Skeletal muscle tissue (tissue), 4 donors: ENCODE measurements around the gene TRIB2. TPM values are rescaled to one million over a fixed set of nuclear protein-coding genes. Genes with fewer than 3 reads are reported as not detected.

Experiments used
- H3K27ac ChIP-seq: one replicate; pipeline ENCODE4 v1.7.0; 2013; ENCODE audit warnings: mild to moderate bottlenecking, low read depth, low read length, inconsistent platforms
- H3K27me3 ChIP-seq, 3 donors: one replicate each; pipeline ENCODE4 v1.7.0; 2013; ENCODE audit warnings: low read length in 3 of 3; ENCODE audit not compliant: control insufficient read depth in 3 of 3, insufficient read depth in 3 of 3
- H3K36me3 ChIP-seq, 3 donors: one replicate each; pipeline ENCODE4 v1.7.0; 2013; ENCODE audit warnings: low read length in 3 of 3; ENCODE audit not compliant: control insufficient read depth in 3 of 3, insufficient read depth in 3 of 3
- H3K4me1 ChIP-seq, 3 donors: one replicate each; pipeline ENCODE4 v1.7.0; 2013; ENCODE audit warnings: low read length in 3 of 3, mild to moderate bottlenecking in 3 of 3; ENCODE audit not compliant: control insufficient read depth in 3 of 3, insufficient read depth in 3 of 3
- H3K4me3 ChIP-seq, 3 donors: one replicate each; pipeline ENCODE4 v1.7.0; 2013; ENCODE audit warnings: low read length in 3 of 3
- H3K9ac ChIP-seq, 3 donors: one replicate each; pipeline ENCODE4 v1.7.0; 2013; ENCODE audit warnings: low read length in 3 of 3, mild to moderate bottlenecking in 3 of 3, moderate library complexity in 2 of 3, low read depth in 1 of 3
- H3K9me3 ChIP-seq, 3 donors: one replicate each; pipeline ENCODE4 v1.7.0; 2013; ENCODE audit warnings: low read length in 3 of 3; ENCODE audit not compliant: control insufficient read depth in 3 of 3
- total RNA-seq: library from RNA; depleted of rRNA; stranded (reverse); fragments of >200 nt; gene quantifications from one replicate; pipeline ENCODE4 v1.2.3, GENCODE V29; 2014
- donor health status: Osteomylitis.

The TRIB2 gene
- total RNA-seq, 1 donor from 2014 or later, result 38.1 TPM

- Histone ChIP-seq H3K27me3 (no peaks in the 10 kb centered on the region), H3K27ac (peak overlapping the region; percentile 93), H3K4me3 (peak overlapping the region; percentile 88 to 96 (median 91)), H3K36me3 (peaks cover 0 to 5% (median 0%) of the 10 kb centered on the region in 3 donors), H3K9me3 (no peaks in the 10 kb centered on the region), H3K4me1 (peaks cover 40 to 53% (median 41%) of the 10 kb centered on the region in 3 donors), H3K9ac (peak overlapping the region; percentile 95)
Observed at GRCh38 chr2:12718711-12719399, 2.1 kb downstream of the TRIB2 start.

GRCh38 chr2:12719400-12720277 lies 2.9 kb downstream of the TRIB2 start:
- Histone ChIP-seq H3K9ac (peak overlapping the region; percentile 95), H3K27me3 (no peaks in the 10 kb centered on the region), H3K9me3 (no peaks in the 10 kb centered on the region), H3K4me1 (peaks cover 36 to 48% (median 38%) of the 10 kb centered on the region in 3 donors), H3K36me3 (peaks cover 0 to 11% (median 3%) of the 10 kb centered on the region in 3 donors), H3K27ac (peak overlapping the region; percentile 93), H3K4me3 (peak overlapping the region; percentile 88 to 96 (median 91))

DNA sequence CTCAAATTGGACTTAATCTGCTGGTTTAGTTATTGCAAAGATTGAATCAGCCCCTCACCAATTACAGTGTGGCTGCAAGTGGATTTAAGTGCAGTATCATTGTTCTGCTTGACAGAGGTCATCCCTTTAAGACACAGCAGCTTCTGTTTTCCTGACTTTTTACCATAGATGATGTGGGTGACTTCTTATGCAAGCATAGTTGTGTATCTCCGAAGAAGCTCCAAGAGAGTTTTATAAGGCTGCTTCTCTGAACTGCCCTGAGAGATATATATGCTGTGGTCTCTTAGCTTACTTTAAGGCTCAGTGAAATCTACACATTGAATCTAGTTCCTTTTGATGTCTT lies 3.5 kb downstream of the TRIB2 start:
- no peaks in the 10 kb centered on the region for H3K9me3 ChIP-seq
- H3K4me1 ChIP-seq, result peaks cover 33 to 46% (median 34%) of the 10 kb centered on the region in 3 donors
- H3K27me3 ChIP-seq, result no peaks in the 10 kb centered on the region
- peaks cover 3 to 16% (median 8%) of the 10 kb centered on the region in 3 donors for H3K36me3 ChIP-seq
- peak overlapping the region; percentile 88 to 96 (median 91) for H3K4me3 ChIP-seq
- H3K9ac ChIP-seq, result peak overlapping the region in 2 of 3 donors; percentile 6 to 95
- H3K27ac ChIP-seq, result peak overlapping the region; percentile 93

DNA sequence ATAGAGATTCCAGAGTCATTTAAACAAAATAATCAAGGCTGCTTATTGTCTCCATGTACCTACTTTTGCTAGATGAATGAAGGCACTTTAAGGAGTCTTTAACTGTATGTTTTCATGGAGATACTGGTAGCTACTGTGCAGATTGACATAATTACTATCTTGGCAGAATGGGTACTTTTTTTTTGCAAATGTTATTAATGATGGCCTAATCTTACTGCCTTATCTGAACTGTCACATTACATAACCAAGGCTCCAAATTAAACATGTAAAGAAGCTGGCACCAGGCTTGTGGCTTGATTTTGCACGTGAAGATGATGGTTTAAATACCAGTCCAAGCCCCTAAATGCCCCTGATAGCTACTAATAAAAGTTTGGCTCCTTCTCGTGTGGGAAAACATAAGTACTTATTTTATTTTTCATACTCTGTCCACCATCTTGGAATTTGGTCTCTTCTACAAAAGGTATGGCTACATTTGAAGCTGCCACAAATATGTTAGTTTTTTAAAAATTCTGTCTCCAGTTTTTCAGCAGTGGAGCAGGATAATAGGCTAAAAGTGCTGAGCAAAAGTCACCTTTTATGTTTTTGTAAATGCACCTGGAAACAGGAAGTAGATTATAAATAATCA lies 4.1 kb downstream of the TRIB2 start:
- H3K36me3 ChIP-seq, result peaks cover 4 to 22% (median 10%) of the 10 kb centered on the region in 3 donors
- H3K27me3 ChIP-seq, result no peaks in the 10 kb centered on the region
- no peaks in the 10 kb centered on the region for H3K9me3 ChIP-seq
- H3K27ac ChIP-seq, result no peak overlapping the region
- peak overlapping the region in 2 of 3 donors; percentile 88 to 96 for H3K4me3 ChIP-seq
- peaks cover 31 to 47% (median 33%) of the 10 kb centered on the region in 3 donors for H3K4me1 ChIP-seq
- peak overlapping the region; percentile 16 to 95 (median 44) for H3K9ac ChIP-seq

DNA sequence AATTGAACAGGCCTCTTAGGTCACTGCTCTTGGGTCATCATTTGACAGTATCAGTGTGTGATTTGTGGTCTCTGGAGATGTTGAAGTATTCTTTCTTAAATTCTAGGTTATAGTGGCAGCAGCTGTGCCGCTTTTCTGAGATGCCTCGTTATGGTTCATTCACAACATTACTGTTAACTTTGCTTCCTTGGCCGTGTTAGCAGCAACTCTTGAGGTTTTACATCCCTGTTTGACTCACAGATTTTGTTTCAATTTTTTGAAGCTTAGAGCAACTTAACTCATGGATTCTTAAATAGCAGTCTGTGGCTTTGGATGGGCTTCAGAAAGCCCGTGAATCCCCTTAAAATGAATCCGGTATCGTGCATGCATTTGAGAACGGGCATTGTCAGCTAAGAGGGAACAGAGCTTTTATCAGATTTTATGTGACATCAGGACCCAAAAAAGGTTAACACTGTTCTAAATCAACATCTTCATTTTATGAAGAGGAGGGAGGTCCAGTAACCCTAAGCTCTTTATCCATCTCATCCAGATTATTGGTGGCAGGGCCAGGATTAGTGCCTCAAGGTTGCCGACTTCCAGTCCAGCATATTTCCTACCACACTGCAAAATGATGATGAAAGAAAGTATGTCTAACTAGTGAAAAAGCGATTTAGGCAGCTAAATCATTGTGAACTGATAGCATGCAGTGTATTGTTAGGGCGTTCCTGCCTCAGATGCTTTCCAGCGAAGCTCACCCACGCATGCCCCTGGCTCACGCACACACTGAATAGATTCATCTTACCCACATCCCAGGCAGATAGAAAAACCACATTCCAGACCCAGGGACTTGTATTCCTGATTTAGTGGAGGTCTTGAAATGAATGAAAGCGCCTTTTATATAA lies 5.1 kb downstream of the TRIB2 start:
- Histone ChIP-seq H3K36me3 (peaks cover 4 to 25% (median 10%) of the 10 kb centered on the region in 3 donors), H3K27me3 (no peaks in the 10 kb centered on the region), H3K9ac (peak overlapping the region; percentile 16 to 44 (median 34)), H3K4me1 (peaks cover 29 to 48% (median 36%) of the 10 kb centered on the region in 3 donors), H3K9me3 (no peaks in the 10 kb centered on the region), H3K4me3 (peak overlapping the region; percentile 18 to 54 (median 42)), H3K27ac (no peak overlapping the region)

- no peak overlapping the region for H3K27ac ChIP-seq
- no peak overlapping the region for H3K9ac ChIP-seq
- peaks cover 29 to 55% (median 43%) of the 10 kb centered on the region in 3 donors for H3K4me1 ChIP-seq
- H3K27me3 ChIP-seq, result no peaks in the 10 kb centered on the region
- H3K36me3 ChIP-seq, result peaks cover 7 to 29% (median 10%) of the 10 kb centered on the region in 3 donors
- H3K4me3 ChIP-seq, result peak overlapping the region in 2 of 3 donors; percentile 8 to 48
- no peaks in the 10 kb centered on the region for H3K9me3 ChIP-seq
Observed at GRCh38 chr2:12722447-12723316, 5.9 kb downstream of the TRIB2 start.

GRCh38 chr2:12723736-12724463 lies 7.2 kb downstream of the TRIB2 start:
- no peaks in the 10 kb centered on the region for H3K27me3 ChIP-seq
- H3K4me3 ChIP-seq, result no peak overlapping the region
- H3K9ac ChIP-seq, result no peak overlapping the region
- peaks cover 25 to 58% (median 51%) of the 10 kb centered on the region in 3 donors for H3K4me1 ChIP-seq
- H3K27ac ChIP-seq, result no peak overlapping the region
- no peaks in the 10 kb centered on the region for H3K9me3 ChIP-seq
- peaks cover 11 to 35% (median 11%) of the 10 kb centered on the region in 3 donors for H3K36me3 ChIP-seq
